ENCODE data around the gene MIA2. TPM values are rescaled to one million over a fixed set of nuclear protein-coding genes. Genes with fewer than 3 reads are reported as not detected.

The MIA2 gene
- total RNA-seq, 1 experiment from 2014 or later: 11.8 TPM

GRCh38 chr14:39433452-39433813 lies 199.7 kb downstream of the MIA2 start:
- TF ChIP-seq EZH2 (IDR thresholded peaks at IDR 0.05; ENCODE audit: low read length, unreplicated experiment) (no peak), CTCF (conservative IDR thresholded peaks at IDR 0.05; ENCODE audit: low read depth, low read length) (no peak), EZH2phosphoT487 (IDR thresholded peaks at IDR 0.05; ENCODE audit: borderline replicate concordance, low read length) (no peak)
- Histone ChIP-seq H3K27me3 (ENCODE audit: low read length) (no peaks in the 10 kb centered on the region), H3K36me3 (ENCODE audit: low read depth, low read length) (no peaks in the 10 kb centered on the region), H3K4me1 (ENCODE audit: insufficient read depth, low read length) (peaks cover 25% of the 10 kb centered on the region), H3K4me3 (ENCODE audit: low read length) (peak overlapping the region; percentile 75), H3K4me2 (ENCODE audit: low read length) (peak overlapping the region; percentile 93), H3K27ac (ENCODE audit: low read length) (peak overlapping the region; percentile 91), H3K9me2 (replicated peaks; ENCODE audit: low read length) (no peaks in the 10 kb centered on the region), H3K79me2 (ENCODE audit: low read length) (peaks cover 30% of the 10 kb centered on the region), H3K9me3 (ENCODE audit: low read length) (no peaks in the 10 kb centered on the region), H3F3A (ENCODE audit: low read length, unreplicated experiment) (no peaks in the 10 kb centered on the region), H4K20me1 (ENCODE audit: low read length) (peaks cover 10% of the 10 kb centered on the region; the same call in 1 of the 2 replicates), H3K9ac (ENCODE audit: low read length) (peak overlapping the region; percentile 98), H2AFZ (ENCODE audit: low read length) (peak overlapping the region; percentile 96)
- ChIA-PET POLR2A (ENCODE audit: unreplicated experiment) (interaction anchor here (0.7 kb wide), 1 partner anchor 110 kb away, joined by 3 read pairs; no protein-coding TSS in a partner anchor), CTCF (interaction anchor here (0.6 kb wide), 1 partner anchor 35 kb away, joined by 5 read pairs; no protein-coding TSS in a partner anchor)
- intact Hi-C loops (cut with micrococcal nuclease): loop anchor here (1.0 to 2.0 kb wide), 2 partner anchors 23 to 331 kb away; partner anchors contain the start of gene SEC23A
- ATAC-seq: no peak
- BruUV-seq (replicated peaks): no TSS peak
- DNase-seq: no peak

- ATAC-seq: no peak
- ChIA-PET CTCF (no interaction called here), POLR2A (ENCODE audit: unreplicated experiment) (interaction anchor here (0.5 kb wide), 1 partner anchor 309 kb away, joined by 4 read pairs; no protein-coding TSS in a partner anchor)
- DNase-seq: peak; percentile 50
- H2AFZ ChIP-seq (ENCODE audit: low read length): no peak overlapping the region
- peaks cover 20% of the 10 kb centered on the region for H3K79me2 ChIP-seq (ENCODE audit: low read length)
- peak overlapping the region; percentile 93; the same call in 1 of the 2 replicates for H3K4me2 ChIP-seq (ENCODE audit: low read length)
- no peak overlapping the region for H3K27ac ChIP-seq (ENCODE audit: low read length)
- no peaks in the 10 kb centered on the region for H3K9me2 ChIP-seq (replicated peaks; ENCODE audit: low read length)
- intact Hi-C loops (cut with micrococcal nuclease): no loop called here
- H3K27me3 ChIP-seq (ENCODE audit: low read length): no peaks in the 10 kb centered on the region
- H3F3A ChIP-seq (ENCODE audit: low read length, unreplicated experiment): no peaks in the 10 kb centered on the region
- no TSS peak for BruUV-seq (replicated peaks)
- no peaks in the 10 kb centered on the region for H3K36me3 ChIP-seq (ENCODE audit: low read depth, low read length)
- no peak overlapping the region for H3K9ac ChIP-seq (ENCODE audit: low read length)
- H3K4me1 ChIP-seq (ENCODE audit: insufficient read depth, low read length): peaks cover 25% of the 10 kb centered on the region
- H4K20me1 ChIP-seq (ENCODE audit: low read length): peaks cover 10% of the 10 kb centered on the region; the same call in 1 of the 2 replicates
- no peaks in the 10 kb centered on the region for H3K9me3 ChIP-seq (ENCODE audit: low read length)
- no peak overlapping the region for H3K4me3 ChIP-seq (ENCODE audit: low read length)
- TF ChIP-seq CTCF (conservative IDR thresholded peaks at IDR 0.05; ENCODE audit: low read depth, low read length): no peak
- no peak for TF ChIP-seq EZH2phosphoT487 (IDR thresholded peaks at IDR 0.05; ENCODE audit: borderline replicate concordance, low read length)
- no peak for TF ChIP-seq EZH2 (IDR thresholded peaks at IDR 0.05; ENCODE audit: low read length, unreplicated experiment)
Observed at GRCh38 chr14:39434401-39434800, 200.7 kb downstream of the MIA2 start.

- ChIA-PET CTCF (no interaction called here), POLR2A (ENCODE audit: unreplicated experiment) (no interaction called here)
- no peaks in the 10 kb centered on the region for H3K9me3 ChIP-seq (ENCODE audit: low read length)
- TF ChIP-seq CTCF (conservative IDR thresholded peaks at IDR 0.05; ENCODE audit: low read depth, low read length) (no peak), EZH2 (IDR thresholded peaks at IDR 0.05; ENCODE audit: low read length, unreplicated experiment) (no peak), EZH2phosphoT487 (IDR thresholded peaks at IDR 0.05; ENCODE audit: borderline replicate concordance, low read length) (no peak)
- H2AFZ ChIP-seq (ENCODE audit: low read length): no peak overlapping the region
- H3K36me3 ChIP-seq (ENCODE audit: low read depth, low read length): no peaks in the 10 kb centered on the region
- H3F3A ChIP-seq (ENCODE audit: low read length, unreplicated experiment): no peaks in the 10 kb centered on the region
- intact Hi-C loops (cut with micrococcal nuclease): no loop called here
- no peaks in the 10 kb centered on the region for H3K9me2 ChIP-seq (replicated peaks; ENCODE audit: low read length)
- no peaks in the 10 kb centered on the region for H3K27me3 ChIP-seq (ENCODE audit: low read length)
- H3K27ac ChIP-seq (ENCODE audit: low read length): no peak overlapping the region
- peaks cover 12% of the 10 kb centered on the region for H3K79me2 ChIP-seq (ENCODE audit: low read length)
- DNase-seq (no peak), ATAC-seq (no peak)
- BruUV-seq (replicated peaks): no TSS peak
- no peak overlapping the region for H3K9ac ChIP-seq (ENCODE audit: low read length)
- H3K4me2 ChIP-seq (ENCODE audit: low read length): no peak overlapping the region
- no peak overlapping the region for H3K4me3 ChIP-seq (ENCODE audit: low read length)
- H3K4me1 ChIP-seq (ENCODE audit: insufficient read depth, low read length): peaks cover 21% of the 10 kb centered on the region
- H4K20me1 ChIP-seq (ENCODE audit: low read length): peaks cover 10% of the 10 kb centered on the region; the same call in 1 of the 2 replicates
Observed at GRCh38 chr14:39435241-39435640, 201.5 kb downstream of the MIA2 start.

Data from PC-3 (cell line).